Fibroblast of villous mesenchyme (primary cell): ENCODE data around the gene MAPK8IP3. TPM values are rescaled to one million over a fixed set of nuclear protein-coding genes. Genes with fewer than 3 reads are reported as not detected.
"Not testable (repeated sequence)": the region's sequence is repeated elsewhere in the genome, so short reads cannot be mapped to it uniquely, and the experiment has no call there.

ENCODE experiments used
- DNase-seq: peaks from one replicate; pipeline ENCODE4 v3.0.0-alpha.2; 2010; ENCODE audit warnings: low read depth
- H3K4me3 ChIP-seq: 2 replicates; pipeline ENCODE4 v1.5.1; 2011; ENCODE audit warnings: low read depth, mild to moderate bottlenecking, low read length
- CTCF ChIP-seq: IDR thresholded peaks from 2 replicates; pipeline ENCODE4 v1.5.1; 2012; ENCODE audit warnings: low read depth, mild to moderate bottlenecking, low read length; ENCODE audit not compliant: insufficient read depth
- total RNA-seq: library from RNA; depleted of rRNA; stranded (reverse); fragments of >200 nt; gene quantifications from 2 replicates; pipeline ENCODE4 v1.2.3, GENCODE V29; 2012

The MAPK8IP3 gene
- total RNA-seq, 1 donor, result 37.1 TPM

GRCh38 chr16:1731073-1731472 lies 25.1 kb downstream of the MAPK8IP3 start:
- no peak for TF ChIP-seq CTCF
- no peak overlapping the region for H3K4me3 ChIP-seq
- DNase-seq, result no peak

GRCh38 chr16:1731603-1732002 lies 25.6 kb downstream of the MAPK8IP3 start:
- TF ChIP-seq CTCF, result no peak
- H3K4me3 ChIP-seq, result no peak overlapping the region
- DNase-seq, result no peak

GRCh38 chr16:1732071-1732470 lies 26.1 kb downstream of the MAPK8IP3 start:
- no peak for DNase-seq
- no peak overlapping the region for H3K4me3 ChIP-seq
- TF ChIP-seq CTCF, result no peak

GRCh38 chr16:1732551-1732987 lies 26.6 kb downstream of the MAPK8IP3 start:
- not testable (repeated sequence) for H3K4me3 ChIP-seq, DNase-seq

- DNase-seq, result no peak
- no peak for TF ChIP-seq CTCF
- no peak overlapping the region for H3K4me3 ChIP-seq
Observed at GRCh38 chr16:1734123-1734522, 28.1 kb downstream of the MAPK8IP3 start.

- DNase-seq, result no peak
- no peak for TF ChIP-seq CTCF
Observed at GRCh38 chr16:1734816-1735215, 28.8 kb downstream of the MAPK8IP3 start.

GRCh38 chr16:1740234-1740633 lies 34.2 kb downstream of the MAPK8IP3 start:
- H3K4me3 ChIP-seq, result no peak overlapping the region
- DNase-seq, result no peak
- TF ChIP-seq CTCF, result no peak

More at GRCh38 chr16:1734816-1735215, 28.8 kb downstream of the MAPK8IP3 start:
- H3K4me3 ChIP-seq, result no peak overlapping the region
